ENCODE data around the gene SART1.

The SART1 gene

DNA sequence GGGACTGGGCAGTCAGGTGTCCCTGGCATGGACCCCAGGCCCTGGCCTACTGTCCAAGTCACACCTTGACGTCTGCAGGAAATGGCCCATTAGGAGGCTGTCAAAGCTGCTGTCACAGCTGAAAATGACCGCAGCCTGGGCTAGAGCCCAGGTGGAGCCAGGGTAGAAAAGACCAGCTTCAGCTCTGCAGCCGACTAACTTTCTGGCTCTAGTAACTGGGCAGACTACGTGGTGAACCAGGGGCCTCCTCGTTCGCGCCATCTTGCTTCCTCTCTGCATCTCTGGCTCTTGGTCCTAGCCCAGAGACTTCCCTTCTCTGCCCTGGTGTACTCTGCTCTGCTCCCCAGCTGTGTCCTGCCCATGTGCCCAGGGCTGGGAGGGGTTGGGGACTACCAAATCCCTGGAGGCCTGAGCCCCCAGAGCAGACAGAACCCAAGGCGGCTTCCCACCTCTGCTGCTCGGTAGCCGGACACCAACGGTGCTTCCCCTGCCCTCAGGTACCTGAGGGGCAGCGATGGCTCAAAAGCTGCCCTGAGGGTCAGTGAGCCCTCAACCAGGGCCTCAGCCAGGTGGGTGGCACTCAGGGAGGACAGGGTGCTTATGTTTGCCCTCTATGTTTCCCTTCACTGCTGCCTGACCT lies 19.7 kb downstream of the SART1 start:
- Histone ChIP-seq H3K9me2 (ENCODE audit: low read depth, low read length) (no peaks in the 10 kb centered on the region), H4K20me1 (ENCODE audit: insufficient read depth, low read length) (no peaks in the 10 kb centered on the region), H3K36me3 (ENCODE audit: insufficient read depth, low read length) (peaks cover 31% of the 10 kb centered on the region), H3K27ac (ENCODE audit: low read depth, low read length, poor library complexity, severe bottlenecking) (no peak overlapping the region), H3K4me1 (ENCODE audit: insufficient read depth, low read length, severe bottlenecking) (no peaks in the 10 kb centered on the region), H3K4me3 (ENCODE audit: low read depth, low read length, poor library complexity, severe bottlenecking) (no peak overlapping the region), H3K4me2 (ENCODE audit: low read length) (no peak overlapping the region), H2AFZ (ENCODE audit: low read length) (no peak overlapping the region), H3K9ac (ENCODE audit: low read length) (no peak overlapping the region), H3K27me3 (ENCODE audit: insufficient read depth, low read length) (no peaks in the 10 kb centered on the region), H3K9me3 (ENCODE audit: low read length) (no peaks in the 10 kb centered on the region), H3K79me2 (ENCODE audit: insufficient read depth, low read length) (no peaks in the 10 kb centered on the region), H3F3A (ENCODE audit: insufficient read depth, low read length) (no peaks in the 10 kb centered on the region)
- TF ChIP-seq CTCF (IDR thresholded peaks at IDR 0.05; ENCODE audit: low read length) (no peak), EZH2 (IDR thresholded peaks at IDR 0.05; ENCODE audit: borderline replicate concordance, low read length) (no peak)

DNA sequence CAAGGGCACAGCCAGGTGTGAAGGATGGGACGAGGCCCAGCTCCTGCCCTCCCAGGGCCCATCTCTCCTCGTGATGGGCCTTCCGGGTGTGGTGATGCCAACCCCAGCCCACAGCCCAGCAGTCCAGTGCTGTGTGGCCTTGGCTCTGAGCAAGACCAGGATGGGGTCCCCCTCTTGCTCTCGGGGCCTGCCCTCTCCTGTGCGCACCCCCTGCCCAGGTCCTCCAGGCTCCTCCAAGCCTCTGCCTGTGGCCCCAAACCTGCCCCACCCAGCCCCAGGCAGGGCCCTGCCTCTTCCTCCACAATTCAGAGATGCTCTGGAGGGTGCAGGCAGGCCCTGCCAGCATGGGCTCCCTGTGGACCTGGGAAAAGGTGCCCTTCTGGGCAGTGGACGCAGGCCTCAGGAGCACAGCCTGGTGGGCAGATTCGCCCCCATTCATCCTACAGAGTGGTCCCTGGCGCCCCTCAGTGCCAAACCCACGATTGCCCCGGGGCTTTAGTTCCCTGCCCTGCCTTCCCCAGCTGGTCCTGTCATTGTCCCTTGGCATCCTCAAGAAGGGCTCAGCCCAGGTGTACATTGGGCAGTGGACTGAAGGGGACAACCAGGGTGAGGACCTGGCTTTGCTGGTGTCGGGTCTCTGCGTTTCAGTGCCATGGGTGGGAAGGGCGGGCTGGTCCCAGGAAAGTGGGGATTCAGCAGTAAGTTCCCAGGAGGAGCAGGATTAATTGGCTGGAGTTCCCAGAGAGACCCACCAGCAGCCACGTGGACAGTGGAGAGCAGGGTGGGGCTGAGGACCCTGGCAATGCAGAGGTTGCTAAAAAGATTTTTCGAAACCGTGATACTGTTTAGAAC lies 20.7 kb downstream of the SART1 start:
- no peaks in the 10 kb centered on the region for H3K9me3 ChIP-seq (ENCODE audit: low read length)
- H3K27ac ChIP-seq (ENCODE audit: low read depth, low read length, poor library complexity, severe bottlenecking), result no peak overlapping the region
- H2AFZ ChIP-seq (ENCODE audit: low read length), result no peak overlapping the region
- H3K9ac ChIP-seq (ENCODE audit: low read length), result no peak overlapping the region
- H3F3A ChIP-seq (ENCODE audit: insufficient read depth, low read length), result no peaks in the 10 kb centered on the region
- no peak overlapping the region for H3K4me2 ChIP-seq (ENCODE audit: low read length)
- H3K9me2 ChIP-seq (ENCODE audit: low read depth, low read length), result no peaks in the 10 kb centered on the region
- no peak overlapping the region for H3K4me3 ChIP-seq (ENCODE audit: low read depth, low read length, poor library complexity, severe bottlenecking)
- no peaks in the 10 kb centered on the region for H3K27me3 ChIP-seq (ENCODE audit: insufficient read depth, low read length)
- TF ChIP-seq CTCF (IDR thresholded peaks at IDR 0.05; ENCODE audit: low read length) (no peak), EZH2 (IDR thresholded peaks at IDR 0.05; ENCODE audit: borderline replicate concordance, low read length) (no peak)
- H3K79me2 ChIP-seq (ENCODE audit: insufficient read depth, low read length), result no peaks in the 10 kb centered on the region
- H3K4me1 ChIP-seq (ENCODE audit: insufficient read depth, low read length, severe bottlenecking), result no peaks in the 10 kb centered on the region
- H3K36me3 ChIP-seq (ENCODE audit: insufficient read depth, low read length), result peaks cover 22% of the 10 kb centered on the region
- H4K20me1 ChIP-seq (ENCODE audit: insufficient read depth, low read length), result no peaks in the 10 kb centered on the region

- Histone ChIP-seq H3K79me2 (ENCODE audit: insufficient read depth, low read length) (no peaks in the 10 kb centered on the region), H3K27me3 (ENCODE audit: insufficient read depth, low read length) (no peaks in the 10 kb centered on the region), H3K4me2 (ENCODE audit: low read length) (no peak overlapping the region), H3K27ac (ENCODE audit: low read depth, low read length, poor library complexity, severe bottlenecking) (no peak overlapping the region), H3K9me3 (ENCODE audit: low read length) (no peaks in the 10 kb centered on the region), H3F3A (ENCODE audit: insufficient read depth, low read length) (no peaks in the 10 kb centered on the region), H4K20me1 (ENCODE audit: insufficient read depth, low read length) (no peaks in the 10 kb centered on the region), H2AFZ (ENCODE audit: low read length) (no peak overlapping the region), H3K4me1 (ENCODE audit: insufficient read depth, low read length, severe bottlenecking) (no peaks in the 10 kb centered on the region), H3K9ac (ENCODE audit: low read length) (no peak overlapping the region), H3K36me3 (ENCODE audit: insufficient read depth, low read length) (peaks cover 17% of the 10 kb centered on the region), H3K9me2 (ENCODE audit: low read depth, low read length) (no peaks in the 10 kb centered on the region), H3K4me3 (ENCODE audit: low read depth, low read length, poor library complexity, severe bottlenecking) (no peak overlapping the region)
- no peak for TF ChIP-seq EZH2 (IDR thresholded peaks at IDR 0.05; ENCODE audit: borderline replicate concordance, low read length)
- no peak for TF ChIP-seq CTCF (IDR thresholded peaks at IDR 0.05; ENCODE audit: low read length)
These were observed 21.5 kb downstream of the SART1 start for GRCh38 chr11:65982824-65983588.

Measured in OCI-LY1 (cell line).